ENCODE data around the gene BRINP1.

Gene BRINP1

DNA sequence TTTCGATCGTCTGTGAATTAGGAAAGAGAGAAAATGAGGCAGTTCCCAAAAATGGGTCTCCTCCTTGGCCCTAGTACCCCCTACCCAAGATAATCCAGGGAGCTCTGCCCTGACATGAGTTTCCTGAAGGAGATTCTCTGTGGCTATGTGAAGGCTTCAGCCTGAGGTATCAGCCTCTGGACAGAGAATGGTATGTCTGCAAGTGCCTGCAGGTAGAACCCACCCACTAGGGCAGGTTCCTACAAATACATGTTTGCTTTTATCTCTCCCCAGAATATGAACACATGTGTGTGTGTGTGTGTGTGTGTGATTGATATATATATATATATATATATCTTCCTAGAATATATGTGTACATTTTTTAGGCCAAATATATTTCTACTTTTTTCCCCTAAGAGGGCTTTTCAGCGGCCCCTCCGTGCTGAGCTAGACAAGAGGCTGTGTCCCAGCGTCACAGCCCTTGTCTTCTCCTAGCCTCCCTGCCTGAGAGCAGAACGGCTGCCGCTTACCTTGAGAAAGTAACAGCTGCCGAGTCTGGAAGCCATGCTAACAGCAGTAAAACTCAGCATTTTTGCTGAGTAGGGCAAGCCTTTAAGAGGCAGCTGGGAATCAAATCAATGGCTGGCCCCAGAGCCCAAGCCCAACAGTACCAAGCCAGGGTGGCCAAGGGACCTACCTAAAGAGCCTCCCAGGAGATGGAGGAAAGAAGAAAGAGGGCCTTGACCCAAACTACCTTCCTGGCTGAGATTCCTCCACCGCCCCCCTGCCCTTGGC lies 2.1 kb downstream of the BRINP1 start:
- H3K9me3 Mint-ChIP-seq: peaks cover 3% of the 10 kb centered on the region
- CTCF ChIA-PET: no interaction called here
- H3K27ac Mint-ChIP-seq: no peak overlapping the region
- no peak overlapping the region for H3K4me3 Mint-ChIP-seq
- no peaks in the 10 kb centered on the region for H3K36me3 Mint-ChIP-seq
- no peak for DNase-seq
- peaks cover 2% of the 10 kb centered on the region for H3K4me1 Mint-ChIP-seq
- peaks cover 37% of the 10 kb centered on the region for H3K27me3 Mint-ChIP-seq

DNA sequence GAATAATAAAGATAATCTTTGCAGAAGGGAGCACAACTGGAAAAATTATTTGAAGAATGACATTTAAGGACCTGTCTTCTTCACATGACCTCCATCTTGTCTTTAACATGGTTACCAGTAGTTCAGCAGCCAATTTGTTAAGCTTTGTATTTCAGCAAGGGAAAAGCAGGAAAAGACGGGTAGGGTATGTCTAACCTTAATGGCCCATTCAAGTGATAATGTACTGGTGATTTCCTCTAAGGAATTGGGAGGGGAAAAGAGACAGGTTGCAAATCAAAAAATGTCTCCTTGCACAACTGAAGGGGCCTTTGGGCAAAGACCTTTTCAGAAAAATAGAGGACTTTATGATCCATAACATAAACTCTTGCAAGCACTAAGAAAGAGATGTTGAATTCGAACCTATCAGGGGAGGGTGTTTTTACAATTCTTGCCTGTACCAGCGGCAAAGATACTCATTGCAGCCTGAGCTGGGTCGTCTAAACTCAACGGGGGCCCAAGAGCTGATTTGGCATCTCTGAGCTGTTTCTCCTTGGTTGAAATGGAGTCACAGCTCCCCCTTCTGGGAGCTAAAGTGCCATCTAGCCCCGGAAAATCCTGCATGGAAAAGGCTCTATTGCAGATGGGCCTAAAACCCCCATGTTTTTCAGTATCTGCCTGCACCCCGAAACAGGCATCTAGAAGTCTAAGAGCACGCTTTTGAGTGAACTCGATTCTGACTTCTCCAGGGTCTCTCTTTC lies 3.8 kb downstream of the BRINP1 start:
- Mint-ChIP-seq H3K4me3 (no peak overlapping the region), H3K9me3 (peaks cover under 1% of the 10 kb centered on the region), H3K27ac (no peak overlapping the region), H3K27me3 (peaks cover 29% of the 10 kb centered on the region), H3K36me3 (no peaks in the 10 kb centered on the region), H3K4me1 (peaks cover 2% of the 10 kb centered on the region)
- CTCF ChIA-PET: no interaction called here
- DNase-seq: peak; percentile 20

DNA sequence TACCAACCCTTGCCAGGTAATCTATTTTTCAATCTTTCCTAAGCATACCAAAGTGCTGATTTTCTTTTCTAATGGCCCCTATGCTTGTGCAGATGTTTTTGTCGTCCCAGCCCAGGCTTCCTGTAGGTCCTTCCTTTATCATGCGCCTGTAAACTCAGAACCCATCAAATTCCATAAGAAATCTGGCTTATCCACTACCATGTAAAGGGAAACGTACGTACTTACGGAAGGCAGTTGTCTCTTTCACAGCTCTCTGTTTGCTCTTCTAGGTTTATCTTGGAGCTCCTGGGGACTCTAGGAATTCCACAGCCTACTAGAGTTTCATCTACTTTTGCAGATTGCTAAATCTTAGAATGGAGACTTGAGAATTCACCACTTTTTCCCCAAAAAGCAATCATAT lies 9.0 kb downstream of the BRINP1 start:
- Mint-ChIP-seq H3K9me3 (no peaks in the 10 kb centered on the region), H3K4me1 (no peaks in the 10 kb centered on the region), H3K4me3 (no peak overlapping the region), H3K27ac (no peak overlapping the region), H3K36me3 (no peaks in the 10 kb centered on the region), H3K27me3 (no peaks in the 10 kb centered on the region)
- CTCF ChIA-PET: no interaction called here
- no peak for DNase-seq

DNA sequence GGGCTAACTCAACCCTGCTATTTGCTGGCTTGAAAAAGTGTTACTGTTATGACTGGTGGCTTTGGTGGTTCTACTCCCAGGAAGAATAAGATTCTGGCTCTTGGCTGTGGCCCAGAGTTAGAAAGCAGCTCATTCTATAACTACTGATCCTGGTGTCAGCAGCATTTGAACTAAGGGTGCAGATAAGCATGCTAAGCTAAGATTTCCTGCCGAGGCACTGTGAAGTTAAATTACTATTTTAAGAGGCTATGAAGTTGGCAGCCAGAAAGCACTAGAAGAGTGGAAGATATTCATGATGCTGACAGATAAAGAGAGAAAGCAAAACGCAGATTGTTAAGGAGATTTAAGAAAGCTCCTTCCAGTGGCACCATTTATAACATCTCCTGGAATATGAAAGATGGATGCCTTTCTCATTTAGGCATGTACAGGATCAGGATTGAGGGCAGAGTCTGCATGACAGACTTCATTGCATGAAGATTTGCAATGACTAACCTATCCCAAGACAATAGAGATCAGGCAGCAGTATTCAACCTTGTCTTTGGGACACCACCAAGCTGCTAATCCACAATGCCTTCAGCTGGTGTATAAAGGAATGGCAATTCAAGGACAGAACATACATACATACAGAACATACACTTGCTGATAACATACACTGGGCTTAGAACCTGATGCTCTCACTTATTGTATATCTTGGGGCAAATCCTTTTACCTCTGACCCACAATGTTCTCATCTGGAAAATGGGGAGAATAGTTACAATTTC lies 11.7 kb downstream of the BRINP1 start:
- H3K27ac Mint-ChIP-seq: no peak overlapping the region
- no peaks in the 10 kb centered on the region for H3K36me3 Mint-ChIP-seq
- CTCF ChIA-PET: no interaction called here
- no peaks in the 10 kb centered on the region for H3K4me1 Mint-ChIP-seq
- no peaks in the 10 kb centered on the region for H3K9me3 Mint-ChIP-seq
- no peaks in the 10 kb centered on the region for H3K27me3 Mint-ChIP-seq
- DNase-seq: no peak
- H3K4me3 Mint-ChIP-seq: no peak overlapping the region

DNA sequence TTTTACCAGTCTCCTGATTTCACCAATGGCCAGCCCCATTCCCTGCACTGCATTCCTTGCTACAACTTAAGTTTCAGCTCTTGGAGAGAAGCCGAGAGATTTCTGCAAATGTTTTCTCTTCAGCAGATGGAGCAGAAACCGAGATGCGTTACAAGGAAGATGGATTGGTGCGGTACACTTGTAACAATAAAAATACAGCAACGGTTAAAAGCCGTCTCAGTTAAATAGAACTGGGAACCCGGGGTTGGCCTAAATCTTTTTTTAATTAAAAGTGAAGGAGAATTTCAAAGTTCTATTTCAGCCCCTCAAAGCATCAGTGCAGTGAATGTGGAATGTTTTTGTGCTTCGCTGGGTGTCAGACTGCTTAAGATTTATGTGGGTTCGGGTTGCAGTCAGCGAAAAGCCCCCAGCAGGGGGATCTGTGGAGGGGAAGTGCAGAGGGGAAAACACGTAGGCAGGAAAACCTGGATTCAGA lies 19.8 kb downstream of the BRINP1 start:
- CTCF ChIA-PET: no interaction called here
- no peak for DNase-seq
- Mint-ChIP-seq H3K9me3 (no peaks in the 10 kb centered on the region), H3K4me3 (no peak overlapping the region), H3K27me3 (no peaks in the 10 kb centered on the region), H3K4me1 (no peaks in the 10 kb centered on the region), H3K27ac (no peak overlapping the region), H3K36me3 (no peaks in the 10 kb centered on the region)

DNA sequence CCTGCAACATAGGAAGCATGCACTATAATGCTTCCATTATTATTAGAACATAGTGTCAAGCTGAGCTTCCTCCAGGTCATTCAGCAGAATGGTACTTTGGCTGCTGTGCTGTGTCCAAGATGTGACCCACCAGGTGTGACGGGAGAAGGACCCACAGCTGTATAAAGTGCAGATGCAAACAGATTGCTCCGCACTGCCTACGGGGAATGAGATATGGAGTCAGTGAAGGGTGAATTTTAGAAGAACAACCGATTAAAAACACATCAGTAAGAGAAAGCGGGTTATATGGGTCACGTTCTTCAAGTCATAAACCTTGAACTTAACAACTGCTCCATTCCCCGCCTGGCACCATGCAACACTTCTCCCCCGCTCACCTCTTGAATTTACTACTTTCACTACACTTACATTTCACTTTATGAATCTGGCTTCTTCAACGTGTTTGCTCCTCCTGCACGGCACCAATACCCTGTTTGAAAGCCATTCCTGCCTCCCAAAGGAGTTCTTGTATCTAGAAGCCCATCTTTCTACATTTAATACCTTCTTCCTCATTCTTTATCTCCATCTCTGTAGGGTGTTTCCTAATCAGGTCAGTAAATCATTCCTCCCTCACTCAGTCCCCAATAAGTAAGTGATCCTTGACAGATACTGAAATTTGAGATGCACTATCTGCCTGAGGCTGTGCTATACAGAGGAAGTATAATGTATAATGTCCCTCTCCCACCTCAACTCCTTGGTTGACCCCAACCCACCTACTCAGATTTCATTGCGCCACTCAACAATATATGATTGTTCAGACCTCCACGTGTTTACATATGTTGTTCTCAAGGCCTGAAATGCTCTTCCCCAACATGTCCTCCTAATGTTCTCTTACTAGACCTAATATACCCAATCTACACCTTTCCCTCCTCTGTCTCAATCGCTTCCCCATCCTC lies 25.9 kb downstream of the BRINP1 start:
- CTCF ChIA-PET: no interaction called here
- H3K9me3 Mint-ChIP-seq: no peaks in the 10 kb centered on the region
- no peaks in the 10 kb centered on the region for H3K36me3 Mint-ChIP-seq
- no peak overlapping the region for H3K4me3 Mint-ChIP-seq
- no peaks in the 10 kb centered on the region for H3K27me3 Mint-ChIP-seq
- no peak overlapping the region for H3K27ac Mint-ChIP-seq
- H3K4me1 Mint-ChIP-seq: no peaks in the 10 kb centered on the region
- no peak for DNase-seq

DNA sequence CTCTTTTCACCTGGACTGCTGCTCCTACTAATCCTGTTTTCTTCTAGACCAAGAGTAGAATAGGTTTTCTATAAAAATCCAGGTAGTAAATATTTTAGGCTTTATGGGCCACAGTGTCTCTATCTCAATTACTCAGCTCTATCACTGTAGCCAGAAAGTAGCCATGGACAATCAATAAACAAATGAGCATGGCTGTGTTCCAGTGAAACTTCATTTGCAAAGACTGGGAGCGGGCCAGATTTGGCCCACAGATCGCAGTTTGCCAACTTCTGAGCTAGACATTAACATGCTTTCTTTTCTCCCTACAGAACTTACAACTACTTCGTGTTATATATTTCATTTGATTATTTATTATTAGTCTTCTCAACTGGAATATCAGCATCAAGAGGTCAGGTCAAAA lies 30.2 kb downstream of the BRINP1 start:
- DNase-seq: no peak
- Mint-ChIP-seq H3K27me3 (no peaks in the 10 kb centered on the region), H3K27ac (no peak overlapping the region), H3K36me3 (no peaks in the 10 kb centered on the region), H3K9me3 (peaks cover 3% of the 10 kb centered on the region), H3K4me1 (no peaks in the 10 kb centered on the region), H3K4me3 (no peak overlapping the region)
- CTCF ChIA-PET: no interaction called here

DNA sequence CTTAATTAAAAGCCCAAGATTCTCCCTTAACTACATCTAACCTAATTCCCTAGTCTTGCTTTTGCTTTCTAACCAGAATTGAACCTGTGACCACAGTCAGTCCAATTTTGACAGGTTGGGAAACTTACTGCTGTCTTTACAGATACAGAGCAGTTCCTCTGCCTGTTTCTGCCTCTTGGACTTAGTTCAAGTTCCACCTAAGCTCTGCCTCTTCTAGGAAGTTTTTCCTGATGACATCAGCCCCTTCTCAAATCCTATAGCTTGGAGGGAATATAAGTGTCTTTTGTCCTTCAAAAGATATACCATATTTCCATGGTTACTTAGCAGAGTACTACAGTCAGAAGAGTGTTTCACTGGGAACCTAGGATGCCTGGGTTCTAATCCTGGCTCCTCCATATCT lies 31.7 kb downstream of the BRINP1 start:
- Mint-ChIP-seq H3K4me3 (no peak overlapping the region), H3K27ac (no peak overlapping the region), H3K27me3 (no peaks in the 10 kb centered on the region), H3K36me3 (no peaks in the 10 kb centered on the region), H3K9me3 (peaks cover 3% of the 10 kb centered on the region), H3K4me1 (no peaks in the 10 kb centered on the region)
- CTCF ChIA-PET: no interaction called here
- no peak for DNase-seq

DNA sequence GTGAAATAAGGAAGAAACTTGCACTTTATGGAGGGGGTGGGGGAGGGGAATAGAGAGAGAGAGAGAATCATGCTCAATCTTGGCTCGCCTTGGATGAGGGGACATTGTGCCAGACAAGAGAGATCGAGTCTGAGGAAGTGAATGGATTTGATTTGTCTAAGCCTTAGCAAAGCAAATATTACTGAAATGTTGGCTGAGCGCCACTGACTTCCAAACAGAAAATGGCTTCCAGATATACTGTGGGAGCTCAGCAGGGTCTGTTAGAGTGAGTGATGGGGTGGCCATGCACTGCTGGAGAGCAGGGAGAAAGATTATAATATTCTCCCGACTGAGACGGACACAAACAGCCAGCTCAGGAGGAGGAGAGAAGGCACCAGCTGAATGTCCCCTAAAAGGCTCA lies 34.5 kb downstream of the BRINP1 start:
- H3K4me1 Mint-ChIP-seq: no peaks in the 10 kb centered on the region
- no peaks in the 10 kb centered on the region for H3K36me3 Mint-ChIP-seq
- no peak overlapping the region for H3K27ac Mint-ChIP-seq
- H3K9me3 Mint-ChIP-seq: peaks cover 9% of the 10 kb centered on the region
- no peak overlapping the region for H3K4me3 Mint-ChIP-seq
- H3K27me3 Mint-ChIP-seq: no peaks in the 10 kb centered on the region
- no peak for DNase-seq
- CTCF ChIA-PET: no interaction called here

DNA sequence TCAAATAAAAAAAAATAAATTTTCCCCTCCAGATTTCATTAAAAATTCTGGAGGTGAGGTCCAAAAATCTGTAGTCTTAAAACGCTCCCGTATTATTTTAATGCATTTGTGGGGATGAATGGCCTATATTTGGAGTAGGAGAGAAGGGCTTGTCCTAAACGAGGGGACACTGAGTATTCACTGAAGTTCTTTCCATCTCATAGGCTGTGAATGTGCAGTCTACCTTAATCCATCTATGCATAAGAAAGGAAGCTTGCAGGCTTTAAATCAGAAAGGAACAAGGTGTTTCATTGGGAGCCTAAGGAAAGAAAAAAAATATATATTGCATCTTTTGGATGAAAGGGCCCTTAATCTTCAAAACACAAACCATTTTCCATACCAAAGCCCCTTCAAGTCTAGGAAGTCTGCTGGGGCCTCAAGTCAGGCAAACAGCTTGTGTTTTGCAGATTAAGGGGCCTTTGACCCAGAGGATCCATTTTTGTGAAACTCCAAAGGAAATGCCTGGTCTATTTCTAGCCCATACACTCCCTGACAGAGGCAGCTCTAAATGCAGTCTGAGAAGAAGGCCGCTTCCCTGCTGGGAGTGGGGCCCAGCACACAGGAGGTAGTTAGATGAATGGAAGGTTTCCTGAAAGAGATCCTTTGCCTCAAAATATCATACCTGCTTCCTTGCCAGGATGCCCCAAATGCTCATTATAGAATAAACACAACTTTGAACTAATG lies 35.6 kb downstream of the BRINP1 start:
- H3K27me3 Mint-ChIP-seq: no peaks in the 10 kb centered on the region
- CTCF ChIA-PET: no interaction called here

DNA sequence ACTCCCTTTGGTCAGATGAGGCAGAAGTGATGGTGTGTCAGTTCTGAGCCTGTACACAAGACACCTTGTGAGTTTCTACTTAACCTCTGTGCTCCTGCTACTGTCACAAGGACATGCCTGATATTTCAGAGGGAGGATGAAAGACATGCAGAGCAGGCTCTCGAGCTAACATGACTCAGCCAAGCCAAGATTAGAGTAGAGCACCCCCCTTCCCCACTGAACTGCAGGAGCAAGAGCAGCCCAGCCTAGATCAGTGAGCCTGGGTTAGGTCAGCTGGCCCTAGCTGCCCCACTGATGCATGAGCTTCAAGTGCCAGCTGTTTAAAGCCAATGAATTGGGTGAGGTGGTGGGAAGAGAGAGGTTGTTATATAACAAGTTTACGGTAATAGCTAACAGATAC lies 36.7 kb downstream of the BRINP1 start:
- Mint-ChIP-seq H3K9me3 (peaks cover 17% of the 10 kb centered on the region), H3K4me1 (no peaks in the 10 kb centered on the region), H3K36me3 (no peaks in the 10 kb centered on the region), H3K27ac (no peak overlapping the region), H3K27me3 (no peaks in the 10 kb centered on the region), H3K4me3 (no peak overlapping the region)
- DNase-seq: no peak
- CTCF ChIA-PET: no interaction called here

More for the DNA sequence above, 35.6 kb downstream of the BRINP1 start:
- Mint-ChIP-seq H3K4me1 (no peaks in the 10 kb centered on the region), H3K27ac (no peak overlapping the region), H3K4me3 (no peak overlapping the region), H3K36me3 (no peaks in the 10 kb centered on the region), H3K9me3 (peaks cover 13% of the 10 kb centered on the region)
- no peak for DNase-seq

DNA sequence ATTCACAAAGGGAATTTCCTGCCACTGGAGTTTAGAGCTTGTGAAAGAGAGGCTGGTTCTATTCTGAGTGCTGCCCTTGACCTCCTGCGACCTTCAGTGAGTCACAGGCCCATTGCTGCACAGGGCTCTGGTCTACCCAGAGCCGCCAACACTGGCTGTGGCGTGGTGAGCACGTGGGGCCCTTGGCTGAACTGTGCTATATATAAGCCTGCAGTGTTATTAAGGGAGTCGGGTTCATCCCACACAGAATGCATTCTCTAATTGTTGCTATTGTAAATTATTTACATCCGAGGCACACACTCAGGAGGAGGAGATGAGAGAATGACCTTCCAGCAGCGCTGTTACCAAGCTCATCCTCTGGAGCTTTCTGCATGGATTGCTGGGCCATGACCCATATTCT lies 47.1 kb downstream of the BRINP1 start:
- Mint-ChIP-seq H3K27ac (no peak overlapping the region), H3K9me3 (peaks cover 8% of the 10 kb centered on the region), H3K4me1 (no peaks in the 10 kb centered on the region), H3K27me3 (no peaks in the 10 kb centered on the region), H3K36me3 (no peaks in the 10 kb centered on the region), H3K4me3 (no peak overlapping the region)
- CTCF ChIA-PET: no interaction called here
- DNase-seq: no peak

DNA sequence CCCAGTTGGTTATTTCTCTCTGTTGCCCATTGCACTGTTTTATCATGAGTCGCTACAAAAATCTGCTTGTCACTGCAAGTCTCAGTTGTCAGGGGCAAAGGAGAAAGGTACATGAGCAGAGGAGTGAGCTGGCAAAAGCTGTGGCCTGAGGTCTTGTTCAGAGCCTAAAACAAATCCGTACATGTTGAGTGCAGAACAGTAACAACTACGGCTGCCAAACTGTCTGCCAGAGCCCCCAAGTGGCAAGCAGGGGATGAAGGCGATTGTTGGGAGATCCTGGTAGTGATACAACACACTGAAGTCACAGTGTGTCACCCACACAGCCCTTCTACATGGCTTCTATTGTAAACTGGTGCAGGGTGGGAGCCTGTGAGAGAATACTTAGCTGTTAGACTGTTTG lies 50.9 kb downstream of the BRINP1 start:
- DNase-seq: no peak
- H3K9me3 Mint-ChIP-seq: peaks cover 11% of the 10 kb centered on the region
- no peak overlapping the region for H3K4me3 Mint-ChIP-seq
- CTCF ChIA-PET: no interaction called here
- H3K27ac Mint-ChIP-seq: no peak overlapping the region
- H3K36me3 Mint-ChIP-seq: no peaks in the 10 kb centered on the region
- H3K4me1 Mint-ChIP-seq: no peaks in the 10 kb centered on the region
- H3K27me3 Mint-ChIP-seq: no peaks in the 10 kb centered on the region

All from activated naive CD4-positive, alpha-beta T cell treated with anti-CD3 and anti-CD28 coated beads, Interleukin-2, amount 10 ng/mL, durations not matched to agents 7 days and 5 days (primary cell).